Activated gamma-delta T cell treated with anti-CD3 and anti-CD28 coated beads, Interleukin-2, amount 50 U/mL, for 16 hours (primary cell): ENCODE data around the gene GPC3.

Source experiments
- DNase-seq: peaks from one replicate; pipeline ENCODE4 v3.0.0-alpha.2; 2020; ENCODE audit warnings: low read depth

The GPC3 gene

GRCh38 chrX:133601116-133601515 lies 384.3 kb downstream of the GPC3 start:
- no peak for DNase-seq

DNA sequence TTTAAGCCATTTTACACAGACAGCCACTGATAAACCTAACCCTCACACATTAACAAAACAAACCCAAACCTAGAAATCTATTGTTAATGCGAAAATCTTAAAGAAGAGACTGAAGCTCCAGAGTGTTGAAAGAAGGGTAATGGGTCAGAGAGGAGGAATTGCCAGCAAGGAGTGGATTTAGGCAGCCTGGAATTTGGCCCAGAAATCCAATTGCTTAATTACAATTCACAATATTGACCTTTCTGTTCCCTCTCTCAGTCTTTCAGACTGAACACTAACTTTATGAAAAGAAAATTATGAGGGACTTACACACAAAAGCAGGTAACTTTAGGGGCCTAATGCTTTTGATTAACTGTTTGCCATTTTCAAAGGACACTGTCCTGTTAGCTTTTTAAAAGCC lies 384.9 kb downstream of the GPC3 start:
- no peak for DNase-seq

DNA sequence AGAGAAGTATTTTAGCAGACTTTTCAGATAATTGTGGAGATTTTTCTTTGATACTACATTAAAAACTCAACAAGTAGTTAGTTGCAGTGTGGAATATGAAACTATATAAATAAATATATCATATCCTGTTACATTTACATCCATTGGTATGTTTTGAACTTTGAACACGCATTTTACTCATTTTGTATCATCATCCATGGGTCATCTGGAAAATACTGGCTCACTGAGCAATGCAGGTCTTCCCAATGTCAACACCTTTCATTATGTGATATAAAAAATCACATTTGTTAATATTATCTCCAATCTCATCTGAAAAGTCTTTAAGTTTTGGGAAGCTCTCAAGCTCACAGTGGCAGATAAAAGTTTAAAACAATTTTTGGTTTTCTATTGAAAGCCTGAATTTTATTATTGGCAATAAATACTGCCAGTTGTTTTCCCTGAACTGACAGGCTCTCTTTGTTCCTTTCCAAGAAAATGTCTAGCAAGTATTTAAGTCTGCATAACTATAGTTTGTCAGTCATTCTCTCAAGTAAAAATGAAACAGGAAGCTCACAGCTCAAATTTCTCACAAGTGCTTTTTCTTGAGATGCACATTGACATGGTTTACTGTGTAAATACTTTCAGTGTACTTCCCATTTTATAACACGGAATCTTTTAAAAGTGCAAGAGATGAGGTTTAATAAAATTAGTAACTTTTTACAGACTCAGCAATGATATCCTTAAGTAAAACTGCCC lies 386.6 kb downstream of the GPC3 start:
- DNase-seq, result no peak

DNA sequence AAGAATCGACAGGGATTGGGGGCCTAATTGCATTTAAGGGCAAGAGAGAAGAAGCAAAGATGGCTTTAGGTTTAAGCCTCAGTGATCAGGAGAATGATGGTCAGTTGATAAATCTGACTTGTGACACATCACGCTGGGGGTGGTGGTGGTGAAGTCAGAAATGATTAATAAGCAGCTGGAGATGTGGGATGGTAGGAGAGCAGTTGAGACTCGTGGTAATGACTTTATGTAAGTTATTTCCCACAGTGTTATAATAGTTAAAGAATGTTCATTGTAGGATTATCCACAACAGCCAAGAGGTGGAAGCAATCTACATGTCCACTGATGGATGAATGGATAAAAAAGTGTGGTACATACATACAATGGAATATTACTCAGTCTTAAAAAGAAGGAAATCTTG lies 391.2 kb downstream of the GPC3 start:
- DNase-seq, result no peak

DNA sequence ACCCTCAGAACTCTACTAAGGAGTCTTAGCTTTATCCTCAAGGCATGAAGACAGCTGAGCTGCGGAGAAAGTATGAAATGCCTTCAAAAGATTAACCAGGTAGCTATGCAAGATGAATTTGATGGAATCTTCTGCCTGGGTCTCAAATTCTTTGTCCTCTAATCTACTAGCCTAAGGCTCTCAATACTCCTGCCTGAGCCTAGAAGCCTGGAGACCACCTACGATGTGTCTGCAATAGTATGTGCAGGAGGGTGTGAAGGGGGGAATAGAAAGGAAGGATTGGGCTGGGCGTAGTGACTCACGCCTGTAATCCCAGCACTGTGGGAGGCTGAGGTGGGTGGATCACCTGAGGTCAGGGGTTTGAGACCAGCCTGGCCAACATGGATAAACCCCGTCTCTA lies 391.9 kb downstream of the GPC3 start:
- no peak for DNase-seq

DNA sequence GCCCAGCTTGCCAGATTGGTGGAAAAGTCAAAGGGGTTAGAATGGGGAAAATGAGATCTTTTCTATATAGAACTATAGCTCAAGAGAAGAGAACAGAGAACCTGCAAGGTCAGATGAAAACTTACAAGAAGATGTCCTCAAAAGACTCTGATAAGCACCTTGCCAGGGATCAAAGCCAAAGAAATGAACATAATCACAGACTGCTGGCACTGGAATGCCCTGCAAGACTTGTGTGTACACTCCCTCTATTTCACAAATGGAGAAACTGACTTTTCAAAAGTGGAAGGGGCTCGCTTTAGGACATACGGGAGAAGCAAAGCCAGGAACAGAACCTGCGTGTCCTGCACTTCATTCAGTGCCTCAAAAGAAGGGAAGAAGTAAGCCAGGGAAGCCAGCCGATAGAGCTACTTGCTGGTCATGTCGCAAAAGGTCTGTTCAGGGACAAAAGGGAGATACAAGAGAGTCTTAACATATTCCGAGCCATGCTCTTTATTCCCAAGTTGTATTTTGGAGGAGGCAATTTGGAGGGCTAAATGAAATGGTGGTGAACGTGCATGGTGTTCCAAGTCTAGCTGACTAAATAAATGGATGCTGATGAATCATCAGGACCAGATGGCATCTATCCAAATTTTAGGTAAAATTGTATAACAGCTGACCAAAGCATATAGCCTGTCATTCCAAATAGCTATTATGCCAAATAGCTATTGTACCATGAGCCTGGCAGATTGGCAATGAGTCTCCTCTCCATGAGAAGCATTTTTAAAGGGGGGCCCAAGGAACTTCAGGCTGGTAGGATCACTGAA lies 394.5 kb downstream of the GPC3 start:
- DNase-seq, result no peak

DNA sequence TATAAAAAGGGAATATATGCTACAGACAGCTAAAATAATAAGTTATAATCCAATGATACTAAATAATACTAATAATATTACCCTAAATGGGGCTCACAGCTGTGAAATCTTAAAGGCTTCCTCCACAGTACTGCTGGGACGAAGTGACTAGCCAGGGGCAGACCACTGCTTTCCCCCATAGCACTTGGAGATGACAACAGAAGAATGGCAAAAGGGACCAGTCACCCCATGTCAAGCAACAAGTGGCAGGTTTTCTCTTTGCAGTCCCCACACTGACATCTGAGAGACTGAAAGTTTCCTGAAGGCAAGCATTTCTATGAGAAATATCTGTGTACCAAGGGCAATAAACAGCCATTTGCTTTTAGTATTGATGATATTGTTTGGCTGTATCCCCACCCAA lies 396.6 kb downstream of the GPC3 start:
- no peak for DNase-seq

DNA sequence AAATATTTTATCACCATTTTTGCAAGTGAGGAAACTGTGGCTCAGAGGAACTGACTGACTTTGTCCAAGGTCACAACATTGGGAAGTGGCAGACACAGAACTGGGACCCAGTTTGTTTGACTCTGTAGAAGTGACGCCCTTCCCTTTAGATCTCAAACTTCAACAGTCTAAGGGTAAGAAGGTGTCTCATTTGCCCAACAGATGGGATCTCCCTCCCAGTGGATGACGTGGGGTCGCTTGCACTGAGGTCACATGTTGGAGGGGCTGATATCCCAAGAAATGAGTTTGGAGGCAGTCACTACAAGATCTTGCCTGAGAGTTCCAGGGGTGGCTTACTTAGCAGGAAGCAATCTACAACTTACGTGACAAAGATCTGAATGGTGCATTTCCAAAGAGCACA lies 397.6 kb downstream of the GPC3 start:
- no peak for DNase-seq

DNA sequence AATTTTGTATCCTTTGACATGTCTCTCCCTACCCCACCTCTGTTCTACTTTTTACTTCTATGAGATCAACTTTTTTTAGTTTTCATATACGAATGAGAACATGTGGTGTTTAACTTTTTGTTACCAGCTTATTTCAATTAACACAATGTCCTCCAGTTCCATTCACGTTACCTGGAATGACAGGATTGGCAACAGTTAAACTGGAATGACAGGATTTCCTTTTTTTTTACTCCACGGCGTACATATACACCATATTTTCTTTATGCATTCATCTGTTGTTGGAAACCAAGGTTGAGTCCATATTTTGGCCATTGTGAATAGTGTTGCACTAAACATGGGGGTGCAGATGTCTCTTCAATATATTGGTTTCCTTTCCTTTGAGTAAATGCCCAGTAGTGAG lies 398.3 kb downstream of the GPC3 start:
- no peak for DNase-seq

DNA sequence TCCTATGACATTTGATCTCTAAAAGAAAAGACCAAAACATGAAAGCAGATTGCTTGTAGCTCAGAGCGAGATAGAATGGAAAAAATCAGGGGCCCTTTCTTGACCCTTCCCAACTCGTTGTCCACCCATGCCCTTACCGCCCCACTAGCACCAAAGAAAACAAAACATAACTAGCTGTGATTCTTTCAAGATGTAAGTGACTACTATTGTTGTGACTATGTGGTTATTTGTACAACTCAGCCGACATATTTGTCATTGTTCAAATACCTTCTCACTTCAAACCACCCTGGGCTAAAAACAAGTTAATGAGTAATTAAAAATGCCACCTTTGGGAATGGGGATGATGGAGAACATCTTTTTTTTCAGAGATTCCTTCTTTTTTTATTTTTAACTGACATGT lies 399.0 kb downstream of the GPC3 start:
- DNase-seq, result no peak

GRCh38 chrX:133583825-133584224 lies 401.6 kb downstream of the GPC3 start:
- no peak for DNase-seq

- no peak for DNase-seq
Observed at GRCh38 chrX:133580625-133581024, 404.8 kb downstream of the GPC3 start.

GRCh38 chrX:133579631-133580030 lies 405.8 kb downstream of the GPC3 start:
- DNase-seq, result no peak

DNA sequence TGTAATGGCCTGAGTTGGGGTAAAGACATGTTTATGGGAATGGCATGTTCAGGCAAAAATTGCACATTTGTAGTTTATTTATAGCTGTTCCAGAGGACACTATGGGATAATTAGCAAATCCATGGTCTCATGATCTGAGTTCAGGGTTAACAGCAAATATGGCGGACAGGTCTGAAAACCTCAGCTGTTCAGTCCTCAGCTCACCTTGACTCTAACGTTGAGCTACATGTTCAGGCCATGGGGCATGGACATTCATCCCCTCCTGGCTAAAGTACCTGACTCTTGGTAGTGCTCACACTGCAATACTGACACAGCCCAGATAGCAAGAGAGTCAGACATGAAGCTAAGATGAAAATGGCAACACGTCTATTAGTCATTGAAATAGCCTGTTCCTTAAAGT lies 408.5 kb downstream of the GPC3 start:
- no peak for DNase-seq

DNA sequence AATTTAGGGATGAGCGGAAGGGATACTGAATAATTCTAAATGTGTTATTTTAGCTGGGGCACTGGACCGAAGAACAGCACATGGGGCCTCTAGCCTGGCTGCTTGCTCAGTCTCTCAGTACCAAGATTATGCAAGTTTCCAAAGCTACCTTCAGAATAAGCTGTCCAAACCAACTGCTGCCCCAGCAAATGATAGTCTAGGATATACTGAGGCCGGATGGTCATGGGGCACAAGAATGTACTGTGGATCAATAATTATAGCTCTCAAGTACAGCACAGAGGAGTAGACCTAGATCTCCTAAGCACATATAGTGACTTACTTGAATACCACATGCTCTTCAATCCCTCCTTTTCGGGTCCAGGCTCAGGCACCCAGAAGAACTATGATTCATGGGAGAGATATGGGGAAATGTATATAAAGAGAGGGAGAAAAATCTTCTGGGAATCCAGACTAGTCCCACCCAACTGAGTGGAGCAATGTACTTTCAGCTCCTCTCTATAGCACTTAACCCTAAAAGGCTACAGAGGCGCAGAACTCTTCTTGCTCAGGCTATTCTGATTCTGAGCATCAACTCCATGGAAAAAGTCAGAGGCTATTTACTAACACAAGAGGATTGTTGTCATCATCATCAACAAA lies 409.8 kb downstream of the GPC3 start:
- no peak for DNase-seq

- DNase-seq, result no peak
Observed at GRCh38 chrX:133574716-133575115, 410.7 kb downstream of the GPC3 start.

DNA sequence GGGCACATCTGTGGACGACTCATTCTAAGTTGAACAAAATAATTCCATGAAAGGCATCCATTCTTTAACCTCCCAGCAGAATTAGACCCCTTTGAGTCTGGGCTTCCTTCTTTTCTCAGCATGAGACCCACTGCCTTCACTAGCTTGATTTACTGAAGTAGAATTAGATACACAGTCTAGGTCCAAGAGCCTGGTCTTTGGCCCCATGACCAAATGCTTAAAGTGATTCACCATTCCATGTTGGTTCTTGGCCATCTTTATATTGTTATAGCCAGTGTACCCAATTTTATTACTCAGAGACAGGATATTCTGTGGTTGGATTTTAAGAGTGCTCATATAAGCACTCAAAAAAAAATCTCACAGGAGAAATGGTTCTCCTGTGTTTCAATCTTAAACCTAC lies 414.8 kb downstream of the GPC3 start:
- DNase-seq, result no peak

DNA sequence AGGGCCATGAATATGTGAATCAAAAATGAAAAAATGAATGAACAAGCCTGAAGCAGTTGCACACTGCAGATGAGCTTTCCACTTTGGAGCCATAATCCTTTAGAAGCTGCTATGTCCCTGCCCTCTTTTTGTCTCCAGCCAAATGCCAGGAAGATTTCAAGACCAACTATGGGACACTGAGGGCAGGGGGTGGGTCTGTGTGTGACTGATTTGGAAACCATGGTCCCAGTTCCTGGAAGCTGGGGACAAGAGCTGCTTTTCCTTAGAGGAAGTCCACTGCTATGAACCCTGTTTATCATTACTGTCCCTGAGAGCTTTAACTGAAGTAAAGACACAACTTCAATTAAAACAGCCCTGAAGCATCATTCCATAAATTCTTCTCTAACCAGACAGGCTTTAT lies 416.2 kb downstream of the GPC3 start:
- DNase-seq, result no peak

GRCh38 chrX:133568109-133568508 lies 417.3 kb downstream of the GPC3 start:
- no peak for DNase-seq

DNA sequence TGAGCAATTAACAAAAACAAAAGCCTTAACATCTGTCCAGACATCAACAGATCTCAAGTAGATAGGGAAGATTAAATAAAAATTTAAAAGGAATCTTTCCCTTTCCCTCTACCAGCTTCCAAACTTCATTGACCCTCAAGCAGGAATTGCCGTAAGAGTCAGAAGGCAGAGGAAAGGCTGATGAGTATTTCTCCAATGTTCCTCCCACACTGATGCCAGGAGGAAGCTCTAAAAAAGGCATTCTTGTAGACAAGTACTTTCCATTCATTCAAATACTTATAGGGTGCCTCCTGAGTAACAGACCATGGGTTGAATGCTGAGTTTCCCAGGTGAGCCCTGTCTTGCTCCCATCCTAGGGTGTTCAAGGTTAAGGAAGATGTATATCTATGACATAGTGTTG lies 418.5 kb downstream of the GPC3 start:
- DNase-seq, result no peak

DNA sequence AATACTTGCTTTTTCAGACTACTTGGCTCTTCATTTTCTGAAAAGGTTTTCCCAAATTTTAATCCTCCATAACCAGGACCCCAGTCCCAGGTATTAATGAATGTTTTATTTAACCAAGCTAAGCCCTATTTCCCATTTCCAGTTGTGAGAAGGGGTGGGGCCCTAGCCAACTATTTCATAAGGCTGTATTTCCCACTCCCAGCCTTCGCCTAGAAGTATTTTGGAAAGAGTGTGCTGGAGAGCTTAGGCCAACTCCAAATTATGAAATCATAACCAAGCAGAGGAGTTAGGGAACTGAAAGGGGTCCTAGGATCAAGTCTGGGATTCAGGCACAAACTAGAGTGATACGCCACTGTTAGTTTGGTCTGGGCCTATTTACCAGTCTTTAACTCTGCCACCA lies 421.7 kb downstream of the GPC3 start:
- no peak for DNase-seq

GRCh38 chrX:133561251-133561650 lies 424.1 kb downstream of the GPC3 start:
- DNase-seq, result no peak

GRCh38 chrX:133559909-133560308 lies 425.5 kb downstream of the GPC3 start:
- no peak for DNase-seq
